DND-41 (cell line): ENCODE results near the gene ZNF174.

Experiments
- EZH2 ChIP-seq: IDR thresholded peaks from 3 replicates; pipeline ENCODE4 v1.6.1; 2012; ENCODE audit warnings: borderline replicate concordance, low read depth, mild to moderate bottlenecking, moderate library complexity, low read length, inconsistent platforms; ENCODE audit not compliant: severe bottlenecking
- TF ChIP-seq, protein P1 (sequence below): IDR thresholded peaks from 2 replicates; pipeline ENCODE4 v1.5.1; 2012; ENCODE audit warnings: borderline replicate concordance, low read length, moderate library complexity, mild to moderate bottlenecking; ENCODE audit not compliant: poor library complexity, severe bottlenecking; ENCODE audit errors: extremely low read depth

DNA sequence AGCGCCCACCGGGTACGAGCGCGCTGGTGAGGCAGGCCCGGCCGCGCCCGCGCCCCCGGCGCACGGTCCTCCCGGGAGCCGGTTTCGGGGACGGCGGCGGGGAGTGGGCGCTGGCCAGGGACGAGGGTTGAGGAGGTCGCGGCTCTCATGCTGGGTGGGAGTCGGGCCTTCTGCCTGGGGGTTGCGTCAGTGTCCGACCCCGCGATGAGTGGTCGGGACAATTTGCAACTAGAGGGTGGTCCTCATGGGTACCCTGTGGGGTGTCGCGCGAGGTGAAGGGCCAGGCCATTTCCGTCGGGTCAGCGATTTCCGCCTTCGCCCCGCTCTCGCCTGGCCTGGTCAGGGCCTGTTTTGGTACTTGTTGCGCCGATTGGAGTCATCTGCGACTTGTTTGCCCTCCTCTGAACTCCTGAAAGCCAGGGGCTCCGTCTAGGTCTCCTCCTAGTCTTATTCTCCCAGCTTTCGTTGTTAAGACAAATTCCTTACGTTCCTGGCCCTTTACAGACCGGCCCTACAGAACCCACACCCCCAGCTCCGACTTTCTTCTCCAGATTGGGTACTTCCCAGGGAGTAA lies 57.4 kb downstream of the ZNF174 start:
- TF ChIP-seq, protein P1, sequence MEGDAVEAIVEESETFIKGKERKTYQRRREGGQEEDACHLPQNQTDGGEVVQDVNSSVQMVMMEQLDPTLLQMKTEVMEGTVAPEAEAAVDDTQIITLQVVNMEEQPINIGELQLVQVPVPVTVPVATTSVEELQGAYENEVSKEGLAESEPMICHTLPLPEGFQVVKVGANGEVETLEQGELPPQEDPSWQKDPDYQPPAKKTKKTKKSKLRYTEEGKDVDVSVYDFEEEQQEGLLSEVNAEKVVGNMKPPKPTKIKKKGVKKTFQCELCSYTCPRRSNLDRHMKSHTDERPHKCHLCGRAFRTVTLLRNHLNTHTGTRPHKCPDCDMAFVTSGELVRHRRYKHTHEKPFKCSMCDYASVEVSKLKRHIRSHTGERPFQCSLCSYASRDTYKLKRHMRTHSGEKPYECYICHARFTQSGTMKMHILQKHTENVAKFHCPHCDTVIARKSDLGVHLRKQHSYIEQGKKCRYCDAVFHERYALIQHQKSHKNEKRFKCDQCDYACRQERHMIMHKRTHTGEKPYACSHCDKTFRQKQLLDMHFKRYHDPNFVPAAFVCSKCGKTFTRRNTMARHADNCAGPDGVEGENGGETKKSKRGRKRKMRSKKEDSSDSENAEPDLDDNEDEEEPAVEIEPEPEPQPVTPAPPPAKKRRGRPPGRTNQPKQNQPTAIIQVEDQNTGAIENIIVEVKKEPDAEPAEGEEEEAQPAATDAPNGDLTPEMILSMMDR = no peak
- no peak for TF ChIP-seq EZH2
